Right lobe of liver (tissue), 4 donors: Measurements from ENCODE around the gene ADRM1.

ENCODE experiments used
- POLR2A ChIP-seq: fragments of 450-650 bp; IDR thresholded peaks from one replicate; pipeline ENCODE4 v1.6.1; 2017; ENCODE audit warnings: antibody characterized with exemption, mild to moderate bottlenecking
- TF ChIP-seq, protein P1 (sequence below), 4 donors: fragments of 200-600 bp in 3 of 4; fragments of 450-650 bp in 1 of 4; IDR thresholded peaks; one replicate each; pipeline versions ENCODE4 v1.5.1 to v1.8.0; 2016 to 2022; ENCODE audit warnings: antibody characterized with exemption in 4 of 4, mild to moderate bottlenecking in 2 of 4
- donor health status: DM: no; HTN: no; CAD: no.
- donor health status: DM: no; HTN: no; CAD: no.
- donor health status: DM: no; HTN: yes; CAD: no.

- no peak for TF ChIP-seq POLR2A
- TF ChIP-seq, protein P1, sequence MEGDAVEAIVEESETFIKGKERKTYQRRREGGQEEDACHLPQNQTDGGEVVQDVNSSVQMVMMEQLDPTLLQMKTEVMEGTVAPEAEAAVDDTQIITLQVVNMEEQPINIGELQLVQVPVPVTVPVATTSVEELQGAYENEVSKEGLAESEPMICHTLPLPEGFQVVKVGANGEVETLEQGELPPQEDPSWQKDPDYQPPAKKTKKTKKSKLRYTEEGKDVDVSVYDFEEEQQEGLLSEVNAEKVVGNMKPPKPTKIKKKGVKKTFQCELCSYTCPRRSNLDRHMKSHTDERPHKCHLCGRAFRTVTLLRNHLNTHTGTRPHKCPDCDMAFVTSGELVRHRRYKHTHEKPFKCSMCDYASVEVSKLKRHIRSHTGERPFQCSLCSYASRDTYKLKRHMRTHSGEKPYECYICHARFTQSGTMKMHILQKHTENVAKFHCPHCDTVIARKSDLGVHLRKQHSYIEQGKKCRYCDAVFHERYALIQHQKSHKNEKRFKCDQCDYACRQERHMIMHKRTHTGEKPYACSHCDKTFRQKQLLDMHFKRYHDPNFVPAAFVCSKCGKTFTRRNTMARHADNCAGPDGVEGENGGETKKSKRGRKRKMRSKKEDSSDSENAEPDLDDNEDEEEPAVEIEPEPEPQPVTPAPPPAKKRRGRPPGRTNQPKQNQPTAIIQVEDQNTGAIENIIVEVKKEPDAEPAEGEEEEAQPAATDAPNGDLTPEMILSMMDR (IDR thresholded peaks at IDR 0.05): no peak
Observed at GRCh38 chr20:62309947-62310756, 7.4 kb downstream of the ADRM1 start.
